Inferior parietal cortex (tissue), 1 donor: ENCODE measurements around the gene ZNF33A.
"Not testable (repeated sequence)": the region's sequence is repeated elsewhere in the genome, so short reads cannot be mapped to it uniquely, and the experiment has no call there.

Source experiments
- DNase-seq: peaks from one replicate; pipeline ENCODE4 v3.0.0-alpha.2; 2016; ENCODE audit errors: extremely low spot score

ZNF33A gene

GRCh38 chr10:38010119-38010903 is at the start of gene ZNF33A:
ZNF33A (plus strand) TSS chr10:38010675; CDS start chr10:38012342, 1,667 bp downstream.
- peak; percentile 92 for DNase-seq

GRCh38 chr10:37965006-37965405 is 45.5 kb upstream of the ZNF33A start:
- DNase-seq, result no peak

- no peak for DNase-seq
Observed at GRCh38 chr10:37972396-37972795, 38.1 kb upstream of the ZNF33A start.

- DNase-seq, result peak; percentile 46
Observed at GRCh38 chr10:37975401-37975991, 35.0 kb upstream of the ZNF33A start.

- peak; percentile 99 for DNase-seq
Observed at GRCh38 chr10:37976091-37976879, 34.2 kb upstream of the ZNF33A start, which contains the start of gene ZNF25. ZNF25 (minus strand) TSS chr10:37976647; CDS start chr10:37971722, 4,925 bp downstream.

GRCh38 chr10:37976880-37977203 is 33.6 kb upstream of the ZNF33A start:
- DNase-seq, result no peak

GRCh38 chr10:37991655-37992054 is 18.8 kb upstream of the ZNF33A start:
- DNase-seq, result no peak

GRCh38 chr10:37992083-37992482 is 18.4 kb upstream of the ZNF33A start:
- no peak for DNase-seq

- DNase-seq, result not testable (repeated sequence)
Observed at GRCh38 chr10:37998920-37999319, 11.6 kb upstream of the ZNF33A start.

GRCh38 chr10:38000474-38000873 is 10.0 kb upstream of the ZNF33A start:
- DNase-seq, result not testable (repeated sequence)

- DNase-seq, result no peak
Observed at GRCh38 chr10:38003026-38003425, 7.4 kb upstream of the ZNF33A start.

GRCh38 chr10:38003588-38003987 is 6.9 kb upstream of the ZNF33A start:
- no peak for DNase-seq

- DNase-seq, result no peak
Observed at GRCh38 chr10:38007551-38007950, 2.9 kb upstream of the ZNF33A start.

- no peak for DNase-seq
Observed at GRCh38 chr10:38007991-38008390, 2.5 kb upstream of the ZNF33A start.

GRCh38 chr10:38016354-38016753 is 5.9 kb downstream of the ZNF33A start:
- no peak for DNase-seq

- DNase-seq, result not testable (repeated sequence)
Observed at GRCh38 chr10:38019124-38019523, 8.6 kb downstream of the ZNF33A start.

GRCh38 chr10:38025283-38025682 is 14.8 kb downstream of the ZNF33A start:
- no peak for DNase-seq

- DNase-seq, result no peak
Observed at GRCh38 chr10:38027986-38028385, 17.5 kb downstream of the ZNF33A start.

- DNase-seq, result no peak
Observed at GRCh38 chr10:38032886-38033285, 22.4 kb downstream of the ZNF33A start.

GRCh38 chr10:38038107-38038931 is 27.8 kb downstream of the ZNF33A start:
- DNase-seq, result no peak

GRCh38 chr10:38038932-38039245 is 28.4 kb downstream of the ZNF33A start:
- no peak for DNase-seq

GRCh38 chr10:38043516-38043915 is 33.0 kb downstream of the ZNF33A start:
- no peak for DNase-seq
